CD14-positive monocyte (primary cell): ENCODE data around the gene BMPER. TPM values are rescaled to one million over a fixed set of nuclear protein-coding genes. Genes with fewer than 3 reads are reported as not detected.

Experiments used
- DNase-seq, 3 donors: peaks; one replicate each; pipeline ENCODE4 v3.0.0-alpha.2; 2011 to 2022
- H2AFZ ChIP-seq: 2 replicates; pipeline ENCODE4 v1.6.0; 2012; ENCODE audit warnings: mild to moderate bottlenecking, low read depth, low read length, inconsistent platforms; ENCODE audit not compliant: insufficient read depth, poor library complexity, severe bottlenecking
- H3K27ac ChIP-seq, 2 donors: 1 replicate in 1 of 2; 2 replicates in 1 of 2; pipeline ENCODE4 v1.5.1; 2012 to 2013; ENCODE audit warnings: low read length in 2 of 2, control low read depth in 1 of 2, inconsistent platforms in 1 of 2, low read depth in 1 of 2, mild to moderate bottlenecking in 1 of 2
- H3K27me3 ChIP-seq, 2 donors: one replicate each; pipeline versions ENCODE4 v1.6.0 to v1.6.1; 2011 to 2013; ENCODE audit warnings: low read length in 2 of 2; ENCODE audit not compliant: control insufficient read depth in 2 of 2, insufficient read depth in 2 of 2
- H3K36me3 ChIP-seq, 2 donors: replicated peaks in 1 of 2; 1 replicate in 1 of 2; 2 replicates in 1 of 2; pipeline versions ENCODE4 v1.5.1 to v1.6.1; 2012 to 2013; ENCODE audit warnings: low read length in 2 of 2, control low read depth in 1 of 2, inconsistent platforms in 1 of 2, mild to moderate bottlenecking in 1 of 2; ENCODE audit not compliant: insufficient read depth in 2 of 2, control insufficient read depth in 1 of 2
- H3K4me1 ChIP-seq, 2 donors: 1 replicate in 1 of 2; 2 replicates in 1 of 2; pipeline versions ENCODE4 v1.5.1 to v1.6.1; 2012 to 2013; ENCODE audit warnings: low read length in 2 of 2, control low read depth in 1 of 2, inconsistent platforms in 1 of 2, mild to moderate bottlenecking in 1 of 2, moderate library complexity in 1 of 2; ENCODE audit not compliant: insufficient read depth in 2 of 2, control insufficient read depth in 1 of 2
- H3K4me2 ChIP-seq: replicated peaks from 2 replicates; pipeline ENCODE3; 2012; ENCODE audit warnings: low read length, moderate library complexity, mild to moderate bottlenecking; ENCODE audit not compliant: poor library complexity, severe bottlenecking; ENCODE audit errors: extremely low read depth
- H3K4me3 ChIP-seq, 3 experiments: fragments of 200-600 bp in 1 of 3; sonication (generic) in 1 of 3; replicated peaks in 1 of 3; 1 replicate in 2 of 3; 2 replicates in 1 of 3; pipeline ENCODE4 v1.5.1; 2011 to 2013; ENCODE audit warnings: low read length in 3 of 3, mild to moderate bottlenecking in 3 of 3, control low read depth in 2 of 3, low read depth in 2 of 3, inconsistent platforms in 1 of 3, moderate library complexity in 1 of 3
- H3K79me2 ChIP-seq: 2 replicates; pipeline ENCODE4 v1.6.0; 2012; ENCODE audit warnings: mild to moderate bottlenecking, control low read depth, inconsistent platforms, low read length, moderate library complexity; ENCODE audit not compliant: insufficient read depth
- H3K9ac ChIP-seq: 2 replicates; pipeline ENCODE4 v1.6.0; 2017; ENCODE audit warnings: low read length, mild to moderate bottlenecking; ENCODE audit not compliant: insufficient read depth, poor library complexity, severe bottlenecking
- H3K9me3 ChIP-seq, 2 donors: replicated peaks in 1 of 2; 1 replicate in 1 of 2; 2 replicates in 1 of 2; pipeline versions ENCODE4 v1.5.1 to v1.6.1; 2012 to 2013; ENCODE audit warnings: low read length in 2 of 2, control low read depth in 1 of 2; ENCODE audit not compliant: control insufficient read depth in 1 of 2, insufficient read depth in 1 of 2
- H4K20me1 ChIP-seq: 2 replicates; pipeline ENCODE4 v1.6.0; 2012; ENCODE audit warnings: mild to moderate bottlenecking, low read length, control low read depth, moderate library complexity; ENCODE audit not compliant: insufficient read depth
- H3K27ac Mint-ChIP-seq, 7 donors: one replicate each; pipeline ENCODE4 v1.8.0; 2020; ENCODE audit warnings: mild to moderate bottlenecking in 7 of 7, mixed read lengths in 7 of 7, moderate library complexity in 6 of 7, inconsistent platforms in 2 of 7
- H3K27me3 Mint-ChIP-seq, 3 donors: one replicate each; pipeline ENCODE4 v1.8.0; 2021 to 2022; ENCODE audit warnings: low read depth in 3 of 3, mild to moderate bottlenecking in 3 of 3, mixed read lengths in 3 of 3, moderate library complexity in 3 of 3, inconsistent platforms in 1 of 3
- H3K36me3 Mint-ChIP-seq, 2 donors: one replicate each; pipeline ENCODE4 v1.8.0; 2020; ENCODE audit warnings: mixed read lengths in 2 of 2, inconsistent platforms in 1 of 2, mild to moderate bottlenecking in 1 of 2
- H3K4me1 Mint-ChIP-seq: one replicate; pipeline ENCODE4 v1.8.0; 2020; ENCODE audit warnings: mild to moderate bottlenecking, mixed read lengths
- H3K4me3 Mint-ChIP-seq, 2 donors: one replicate each; pipeline ENCODE4 v1.8.0; 2020; ENCODE audit warnings: mild to moderate bottlenecking in 2 of 2, mixed read lengths in 2 of 2, moderate library complexity in 1 of 2
- H3K9me3 Mint-ChIP-seq, 7 donors: one replicate each; pipeline ENCODE4 v1.8.0; 2020 to 2022; ENCODE audit warnings: mixed read lengths in 7 of 7, mild to moderate bottlenecking in 6 of 7, moderate library complexity in 6 of 7, inconsistent platforms in 2 of 7
- CTCF ChIP-seq: fragments of 200-600 bp; IDR thresholded peaks from one replicate; pipeline ENCODE4 v1.8.0; 2022; ENCODE audit warnings: antibody characterized with exemption, mild to moderate bottlenecking
- WGBS: methylation state at CpG from one replicate; pipeline ENCODE4 v1.1.5; 2013; ENCODE audit warnings: missing lambda C conversion rate; ENCODE audit not compliant: insufficient coverage; 5-methylcytosine and 5-hydroxymethylcytosine counted together
- intact Hi-C, 2 donors: fragments of 100-400 bp; cut with micrococcal nuclease; formaldehyde crosslinking; loops; one replicate each; pipeline versions ENCODE4 v1.15.0 to v1.15.1; 2023
- polyA plus RNA-seq, 3 donors: library from polyadenylated mRNA; depleted of rRNA in 1 of 3; unstranded in 2 of 3; stranded (reverse) in 1 of 3; fragments of 300-500 nt in 2 of 3; fragments of >200 nt in 1 of 3; fragmentation: Illumina TruSeq in 2 of 3; gene quantifications; 1 replicate in 2 of 3; 2 replicates in 1 of 3; pipeline ENCODE4 v1.2.3, GENCODE V29; 2012 to 2021

Gene BMPER
- polyA plus RNA-seq, 3 donors = not detected

- Histone ChIP-seq H3K36me3 (no peaks in the 10 kb centered on the region), H3K27ac (no peak overlapping the region), H4K20me1 (no peaks in the 10 kb centered on the region), H2AFZ (no peak overlapping the region), H3K9me3 (peaks cover 4 to 8% of the 10 kb centered on the region in 2 donors), H3K27me3 (no peaks in the 10 kb centered on the region), H3K4me3 (no peak overlapping the region), H3K4me1 (no peaks in the 10 kb centered on the region), H3K79me2 (no peaks in the 10 kb centered on the region), H3K9ac (no peak overlapping the region), H3K4me2 (no peak overlapping the region)
- no peak overlapping the region for H3K4me3 Mint-ChIP-seq
- intact Hi-C loops = no loop called here
- no peak overlapping the region for H3K27ac Mint-ChIP-seq
- H3K4me1 Mint-ChIP-seq = no peaks in the 10 kb centered on the region
- H3K27me3 Mint-ChIP-seq = no peaks in the 10 kb centered on the region
- peaks cover 2 to 11% (median 5%) of the 10 kb centered on the region in 7 donors for H3K9me3 Mint-ChIP-seq
- DNase-seq = no peak
- no peaks in the 10 kb centered on the region for H3K36me3 Mint-ChIP-seq
- 13% methylated on average over 1 of the region's 4 CpGs for WGBS
- no peak for TF ChIP-seq CTCF
Observed at GRCh38 chr7:34108165-34108564, 202.8 kb downstream of the BMPER start.

- Mint-ChIP-seq H3K36me3 (no peaks in the 10 kb centered on the region), H3K4me3 (no peak overlapping the region), H3K4me1 (no peaks in the 10 kb centered on the region), H3K9me3 (peaks cover 2 to 14% (median 5%) of the 10 kb centered on the region in 7 donors), H3K27ac (no peak overlapping the region), H3K27me3 (no peaks in the 10 kb centered on the region)
- Histone ChIP-seq H3K27me3 (no peaks in the 10 kb centered on the region), H4K20me1 (no peaks in the 10 kb centered on the region), H3K27ac (no peak overlapping the region), H3K4me2 (no peak overlapping the region), H3K9ac (no peak overlapping the region), H3K9me3 (peaks cover 9 to 12% of the 10 kb centered on the region in 2 donors), H3K79me2 (no peaks in the 10 kb centered on the region), H3K36me3 (no peaks in the 10 kb centered on the region), H3K4me3 (no peak overlapping the region), H2AFZ (no peak overlapping the region), H3K4me1 (no peaks in the 10 kb centered on the region)
- WGBS = 81% methylated on average over 7 of the region's 8 CpGs
- intact Hi-C loops = no loop called here
- DNase-seq = no peak
- no peak for TF ChIP-seq CTCF
Observed at GRCh38 chr7:34109936-34110780, 204.8 kb downstream of the BMPER start.
